Naive B cell (primary cell): ENCODE measurements around the gene BAHCC1. TPM values are rescaled to one million over a fixed set of nuclear protein-coding genes. Genes with fewer than 3 reads are reported as not detected.
A peak's percentile ranks its signal among the peaks of the same experiment; 100 is the strongest.
"Not testable (repeated sequence)": the region's sequence is repeated elsewhere in the genome, so short reads cannot be mapped to it uniquely, and the experiment has no call there.

Experiments
- ATAC-seq, 2 donors: fragments of 150-1000 bp; cut with Tn5 transposase; 2 replicates each; pipeline ENCODE4 v1.10.0; 2021; ENCODE audit warnings: low read depth in 2 of 2, mild to moderate bottlenecking in 2 of 2, moderate library complexity in 2 of 2
- DNase-seq: peaks from one replicate; pipeline ENCODE4 v3.0.0; 2022
- H3K27ac Mint-ChIP-seq, 6 donors: one replicate each; pipeline ENCODE4 v1.8.0; 2020 to 2022; ENCODE audit warnings: mild to moderate bottlenecking in 6 of 6, mixed read lengths in 6 of 6, moderate library complexity in 5 of 6, inconsistent platforms in 2 of 6
- H3K27me3 Mint-ChIP-seq, 3 donors: one replicate each; pipeline ENCODE4 v1.8.0; 2021 to 2022; ENCODE audit warnings: mixed read lengths in 3 of 3, mild to moderate bottlenecking in 1 of 3
- H3K36me3 Mint-ChIP-seq, 2 donors: one replicate each; pipeline ENCODE4 v1.8.0; 2020 to 2022; ENCODE audit warnings: mixed read lengths in 2 of 2, inconsistent platforms in 1 of 2, mild to moderate bottlenecking in 1 of 2
- H3K4me1 Mint-ChIP-seq, 3 donors: one replicate each; pipeline ENCODE4 v1.8.0; 2020 to 2022; ENCODE audit warnings: mixed read lengths in 3 of 3, inconsistent platforms in 1 of 3, mild to moderate bottlenecking in 1 of 3, moderate library complexity in 1 of 3
- H3K4me3 Mint-ChIP-seq, 8 donors: one replicate each; pipeline ENCODE4 v1.8.0; 2020 to 2022; ENCODE audit warnings: mild to moderate bottlenecking in 8 of 8, mixed read lengths in 8 of 8, moderate library complexity in 8 of 8, inconsistent platforms in 2 of 8
- H3K9me3 Mint-ChIP-seq, 7 donors: one replicate each; pipeline ENCODE4 v1.8.0; 2020 to 2022; ENCODE audit warnings: mixed read lengths in 7 of 7, mild to moderate bottlenecking in 5 of 7, inconsistent platforms in 2 of 7, moderate library complexity in 1 of 7
- polyA plus RNA-seq, 6 donors: library from polyadenylated mRNA; unstranded; fragments of 300-500 nt; fragmentation: Illumina TruSeq; gene quantifications; one replicate each; pipeline ENCODE4 v1.2.3, GENCODE V29; 2021; ENCODE audit warnings: low read depth in 6 of 6

BAHCC1 gene
- polyA plus RNA-seq, 6 donors from 2014 or later = 0.07 TPM; not detected in 5

GRCh38 chr17:81418710-81419318 is 23.6 kb downstream of the BAHCC1 start:
- Mint-ChIP-seq H3K27ac (no peak overlapping the region), H3K9me3 (peaks cover 0 to 3% (median 0%) of the 10 kb centered on the region in 7 donors), H3K4me3 (no peak overlapping the region), H3K4me1 (peaks cover 0 to 4% (median 0%) of the 10 kb centered on the region in 3 donors), H3K27me3 (peaks cover 0 to 5% (median 0%) of the 10 kb centered on the region in 3 donors), H3K36me3 (no peaks in the 10 kb centered on the region)
- DNase-seq = no peak
- ATAC-seq = no peak

GRCh38 chr17:81419319-81419885 is 24.1 kb downstream of the BAHCC1 start:
- Mint-ChIP-seq H3K36me3 (no peaks in the 10 kb centered on the region), H3K27ac (peak overlapping the region in 1 of 6 donors; percentile 54), H3K4me1 (no peaks in the 10 kb centered on the region), H3K4me3 (no peak overlapping the region), H3K27me3 (peaks cover 0 to 5% (median 0%) of the 10 kb centered on the region in 3 donors), H3K9me3 (peaks cover 0 to 3% (median 0%) of the 10 kb centered on the region in 7 donors)
- no peak for DNase-seq
- no peak for ATAC-seq

- peaks cover 0 to 3% (median 0%) of the 10 kb centered on the region in 7 donors for H3K9me3 Mint-ChIP-seq
- H3K27me3 Mint-ChIP-seq = peaks cover 0 to 5% (median 0%) of the 10 kb centered on the region in 3 donors
- H3K36me3 Mint-ChIP-seq = no peaks in the 10 kb centered on the region
- H3K27ac Mint-ChIP-seq = peak overlapping the region in 1 of 6 donors; percentile 56
- DNase-seq = no peak
- H3K4me3 Mint-ChIP-seq = no peak overlapping the region
- ATAC-seq = no peak
- H3K4me1 Mint-ChIP-seq = no peaks in the 10 kb centered on the region
These were observed 24.9 kb downstream of the BAHCC1 start for GRCh38 chr17:81419886-81420768.

- no peak overlapping the region for H3K27ac Mint-ChIP-seq
- no peak for ATAC-seq
- DNase-seq = no peak
These were observed 25.7 kb downstream of the BAHCC1 start for GRCh38 chr17:81420769-81421462.

GRCh38 chr17:81422776-81423697 is 27.8 kb downstream of the BAHCC1 start:
- peaks cover 0 to 10% (median 4%) of the 10 kb centered on the region in 3 donors for H3K27me3 Mint-ChIP-seq
- no peak overlapping the region for H3K27ac Mint-ChIP-seq
- no peaks in the 10 kb centered on the region for H3K36me3 Mint-ChIP-seq
- ATAC-seq (no peak), DNase-seq (no peak)
- no peak overlapping the region for H3K4me3 Mint-ChIP-seq
- peaks cover 5 to 15% (median 5%) of the 10 kb centered on the region in 3 donors for H3K4me1 Mint-ChIP-seq
- no peaks in the 10 kb centered on the region for H3K9me3 Mint-ChIP-seq

More at GRCh38 chr17:81420769-81421462, 25.7 kb downstream of the BAHCC1 start:
- peaks cover 0 to 5% (median 0%) of the 10 kb centered on the region in 3 donors for H3K27me3 Mint-ChIP-seq
- H3K4me3 Mint-ChIP-seq = no peak overlapping the region
- H3K4me1 Mint-ChIP-seq = no peaks in the 10 kb centered on the region
- no peaks in the 10 kb centered on the region for H3K36me3 Mint-ChIP-seq
- H3K9me3 Mint-ChIP-seq = peaks cover 0 to 3% (median 0%) of the 10 kb centered on the region in 7 donors

GRCh38 chr17:81423698-81424071 is 28.4 kb downstream of the BAHCC1 start:
- no peaks in the 10 kb centered on the region for H3K9me3 Mint-ChIP-seq
- no peaks in the 10 kb centered on the region for H3K36me3 Mint-ChIP-seq
- no peak for DNase-seq
- H3K27me3 Mint-ChIP-seq = peaks cover 0 to 12% (median 4%) of the 10 kb centered on the region in 3 donors
- H3K27ac Mint-ChIP-seq = no peak overlapping the region
- H3K4me1 Mint-ChIP-seq = peaks cover 5 to 19% (median 5%) of the 10 kb centered on the region in 3 donors
- H3K4me3 Mint-ChIP-seq = no peak overlapping the region
- no peak for ATAC-seq

- peaks cover 0 to 16% (median 4%) of the 10 kb centered on the region in 3 donors for H3K27me3 Mint-ChIP-seq
- no peak overlapping the region for H3K4me3 Mint-ChIP-seq
- H3K27ac Mint-ChIP-seq = no peak overlapping the region
- H3K4me1 Mint-ChIP-seq = peaks cover 5 to 26% (median 8%) of the 10 kb centered on the region in 3 donors
- ATAC-seq = no peak
- no peaks in the 10 kb centered on the region for H3K9me3 Mint-ChIP-seq
- DNase-seq = no peak
- H3K36me3 Mint-ChIP-seq = no peaks in the 10 kb centered on the region
These were observed 29.1 kb downstream of the BAHCC1 start for GRCh38 chr17:81424151-81425017.

GRCh38 chr17:81425041-81425440 is 29.8 kb downstream of the BAHCC1 start:
- H3K4me3 Mint-ChIP-seq, H3K27ac Mint-ChIP-seq, H3K36me3 Mint-ChIP-seq, ATAC-seq, DNase-seq, H3K9me3 Mint-ChIP-seq: not testable (repeated sequence)
- Mint-ChIP-seq H3K4me1 (peaks cover 5 to 27% (median 8%) of the 10 kb centered on the region in 3 donors), H3K27me3 (peaks cover 0 to 12% (median 4%) of the 10 kb centered on the region in 3 donors)

GRCh38 chr17:81425716-81426392 is 30.6 kb downstream of the BAHCC1 start:
- not testable (repeated sequence) for H3K4me3 Mint-ChIP-seq, DNase-seq, ATAC-seq, H3K36me3 Mint-ChIP-seq, H3K9me3 Mint-ChIP-seq, H3K27ac Mint-ChIP-seq
- Mint-ChIP-seq H3K27me3 (peaks cover 4 to 18% (median 6%) of the 10 kb centered on the region in 3 donors), H3K4me1 (peaks cover 9 to 27% (median 10%) of the 10 kb centered on the region in 3 donors)

GRCh38 chr17:81426393-81427172 is 31.3 kb downstream of the BAHCC1 start:
- no peaks in the 10 kb centered on the region for H3K36me3 Mint-ChIP-seq
- H3K4me1 Mint-ChIP-seq = peaks cover 9 to 27% (median 10%) of the 10 kb centered on the region in 3 donors
- ATAC-seq (no peak), DNase-seq (no peak)
- peaks cover 4 to 19% (median 9%) of the 10 kb centered on the region in 3 donors for H3K27me3 Mint-ChIP-seq
- H3K9me3 Mint-ChIP-seq = no peaks in the 10 kb centered on the region
- peak overlapping the region in 1 of 6 donors; percentile 2 for H3K27ac Mint-ChIP-seq
- peak overlapping the region in 1 of 8 donors; percentile 40 for H3K4me3 Mint-ChIP-seq
